Right lung (tissue), 5 donors: ENCODE results near the gene PACS1. TPM values are rescaled to one million over a fixed set of nuclear protein-coding genes. Genes with fewer than 3 reads are reported as not detected.

Experiments
- DNase-seq, 2 donors: peaks; one replicate each; pipeline ENCODE4 v3.0.0-alpha.2; 2013
- polyA plus RNA-seq, 5 donors: library from polyadenylated mRNA; unstranded; fragments of 120-200 nt; gene quantifications; one replicate each; pipeline versions ENCODE4 v1.2.1 to v1.2.3, GENCODE V29; 2013; ENCODE audit warnings: inconsistent platforms in 1 of 5, low replicate concordance in 1 of 5; ENCODE audit not compliant: insufficient read length in 5 of 5, insufficient read depth in 1 of 5

The PACS1 gene
- polyA plus RNA-seq, 5 donors, result 44.7 to 57.6 (median 49.0) TPM

DNA sequence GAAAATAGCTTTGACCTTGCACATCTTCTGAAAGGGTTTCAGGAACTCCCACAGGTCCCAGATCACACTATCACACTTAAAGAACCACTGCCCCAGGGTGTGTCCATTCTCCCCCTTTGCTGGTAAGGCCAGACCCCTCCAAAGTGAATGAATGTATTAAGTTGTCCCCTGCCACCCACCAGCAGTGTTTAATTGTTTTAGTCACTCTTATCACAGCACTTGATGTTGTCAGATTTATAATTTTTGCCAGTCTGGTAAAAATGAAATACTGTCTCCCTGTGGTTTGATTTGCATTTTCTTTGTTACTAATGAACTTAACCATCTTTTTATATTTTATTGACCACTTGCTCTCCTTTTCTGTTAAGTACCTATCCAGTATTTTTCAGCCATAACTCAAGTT, 108.8 kb downstream of the PACS1 start:
- DNase-seq, result no peak

DNA sequence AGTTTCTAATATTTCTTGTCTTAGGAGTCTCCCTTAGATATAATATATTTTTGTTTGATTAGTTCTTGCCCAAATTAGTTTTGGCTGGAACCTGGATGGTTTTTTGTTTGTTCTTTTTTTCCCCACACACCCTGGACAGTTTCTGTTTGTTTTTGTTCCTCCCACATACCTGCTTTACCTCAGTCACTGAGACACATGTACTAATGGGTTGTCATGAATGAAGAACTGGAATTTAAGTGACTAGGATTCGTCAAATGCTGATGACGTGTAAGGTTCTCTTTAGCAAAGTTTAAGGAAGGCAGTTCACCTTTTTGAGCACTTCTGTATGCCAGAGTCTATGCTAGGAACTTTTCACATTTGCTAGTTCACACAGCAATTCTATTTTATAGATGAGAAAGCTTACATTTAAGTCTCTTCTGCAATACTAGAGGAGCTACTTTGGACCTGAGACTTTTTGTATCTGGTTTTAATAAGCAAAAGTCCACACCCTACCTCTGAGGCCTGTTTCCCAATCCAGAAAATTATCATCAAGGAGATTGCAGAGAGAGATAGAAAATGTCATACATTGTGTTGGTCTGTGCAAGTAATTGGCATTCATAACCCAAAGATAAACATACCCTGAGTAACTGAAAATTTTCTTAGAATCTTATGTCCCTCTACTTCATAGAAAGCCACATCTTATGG, 111.7 kb downstream of the PACS1 start:
- no peak for DNase-seq

- no peak for DNase-seq
Observed at GRCh38 chr11:66183494-66184048, 113.5 kb downstream of the PACS1 start.

GRCh38 chr11:66184728-66185127, 114.7 kb downstream of the PACS1 start:
- no peak for DNase-seq

DNA sequence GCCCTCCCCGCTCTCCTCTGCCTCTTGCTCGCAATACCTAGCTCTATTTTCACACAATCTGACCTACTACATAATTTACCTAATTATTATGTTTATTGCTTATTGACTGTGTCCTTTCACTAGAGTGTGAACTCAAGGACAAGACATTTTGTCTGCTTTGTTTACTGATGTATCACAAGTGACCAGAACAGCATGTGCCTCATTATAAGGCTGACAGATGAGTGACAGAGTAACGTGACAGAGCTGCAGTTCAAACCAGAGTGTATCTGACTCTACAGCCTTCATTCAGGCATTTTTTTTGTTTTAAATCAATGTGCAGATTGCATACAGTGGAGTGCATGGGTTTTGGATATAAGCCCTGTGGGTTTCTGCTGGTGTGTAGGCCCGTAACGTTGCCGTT, 116.4 kb downstream of the PACS1 start:
- no peak for DNase-seq

GRCh38 chr11:66187453-66187852, 117.4 kb downstream of the PACS1 start:
- DNase-seq, result no peak

GRCh38 chr11:66188580-66188979, 118.5 kb downstream of the PACS1 start:
- no peak for DNase-seq

DNA sequence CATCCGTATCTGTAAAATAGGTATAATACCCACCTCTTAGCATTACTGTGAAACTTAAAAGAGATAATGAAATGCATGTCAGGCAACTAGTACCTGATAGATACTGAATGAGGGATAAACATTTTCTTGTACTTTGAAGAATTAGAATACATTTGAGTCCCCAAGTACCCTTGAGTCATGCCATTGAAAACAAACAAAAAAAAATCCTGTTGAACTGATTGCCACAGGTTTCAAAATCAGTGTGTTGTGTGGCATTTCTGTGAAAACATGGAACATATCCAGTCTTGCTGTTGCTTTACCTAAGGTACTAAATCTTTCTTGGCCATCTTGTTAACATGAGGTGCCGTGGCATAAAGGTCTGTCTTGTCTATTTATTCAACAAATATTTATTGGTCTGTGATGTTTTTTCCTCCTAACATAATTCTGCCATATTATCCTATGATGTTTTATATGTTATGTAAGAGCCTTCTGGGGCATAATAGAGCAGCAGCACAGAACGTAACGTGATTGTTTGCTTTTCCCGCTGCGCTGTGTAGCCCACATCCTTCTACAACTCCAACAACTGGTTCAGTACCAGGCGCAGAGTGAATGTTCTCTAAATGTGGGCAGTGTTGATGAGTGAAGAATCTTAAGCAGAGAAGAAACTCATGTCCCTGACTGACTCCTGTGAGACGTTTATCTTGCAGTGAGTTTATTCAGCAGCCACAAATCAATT, 119.1 kb downstream of the PACS1 start:
- DNase-seq, result no peak

DNA sequence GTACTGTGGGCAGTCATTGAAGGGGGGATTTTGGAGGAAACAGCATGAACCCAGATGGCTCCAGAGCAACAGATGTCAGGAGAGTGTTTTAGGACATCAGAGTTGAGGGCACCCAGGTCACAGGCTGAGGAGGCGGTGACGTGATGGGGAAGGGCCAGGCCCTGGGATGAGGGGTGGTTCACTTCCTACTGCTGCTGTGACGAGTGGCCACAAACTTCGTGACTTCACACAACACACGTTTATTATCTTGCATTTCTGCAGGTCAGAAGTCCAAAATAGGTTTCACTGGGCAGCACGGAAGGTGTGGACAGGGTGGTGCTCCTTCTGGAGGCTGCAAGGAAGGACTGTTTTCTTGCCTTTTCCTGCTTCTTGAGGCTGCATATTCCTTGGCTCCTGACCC, 120.7 kb downstream of the PACS1 start:
- DNase-seq, result no peak

GRCh38 chr11:66192181-66192863, 122.2 kb downstream of the PACS1 start:
- peak; percentile 8 to 10 for DNase-seq

GRCh38 chr11:66194391-66194790, 124.3 kb downstream of the PACS1 start:
- DNase-seq, result no peak

GRCh38 chr11:66195867-66196266, 125.8 kb downstream of the PACS1 start:
- no peak for DNase-seq

GRCh38 chr11:66203847-66204246, 133.8 kb downstream of the PACS1 start:
- DNase-seq, result no peak

DNA sequence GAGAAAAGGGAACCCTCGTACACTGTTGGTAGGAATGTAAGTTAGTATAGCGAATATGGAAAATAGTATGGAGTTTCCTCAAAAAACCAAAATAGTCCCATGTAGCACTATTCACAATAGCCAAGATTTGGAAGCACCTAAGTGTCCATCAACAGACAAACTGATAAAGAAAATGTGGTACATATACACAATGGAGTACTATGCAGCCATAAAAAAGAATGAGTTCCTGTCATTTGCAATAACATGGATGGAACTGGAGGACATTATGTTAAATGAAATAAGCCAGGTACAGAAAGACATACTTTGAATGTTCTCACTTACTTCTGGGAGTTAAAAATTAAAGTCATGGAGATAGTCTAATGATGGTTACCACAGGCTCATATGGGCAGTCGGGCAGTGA, 134.3 kb downstream of the PACS1 start:
- no peak for DNase-seq

- no peak for DNase-seq
Observed at GRCh38 chr11:66207816-66208215, 137.7 kb downstream of the PACS1 start.

GRCh38 chr11:66211100-66211499, 141.0 kb downstream of the PACS1 start:
- no peak for DNase-seq

- no peak for DNase-seq
Observed at GRCh38 chr11:66216911-66217310, 146.8 kb downstream of the PACS1 start.

DNA sequence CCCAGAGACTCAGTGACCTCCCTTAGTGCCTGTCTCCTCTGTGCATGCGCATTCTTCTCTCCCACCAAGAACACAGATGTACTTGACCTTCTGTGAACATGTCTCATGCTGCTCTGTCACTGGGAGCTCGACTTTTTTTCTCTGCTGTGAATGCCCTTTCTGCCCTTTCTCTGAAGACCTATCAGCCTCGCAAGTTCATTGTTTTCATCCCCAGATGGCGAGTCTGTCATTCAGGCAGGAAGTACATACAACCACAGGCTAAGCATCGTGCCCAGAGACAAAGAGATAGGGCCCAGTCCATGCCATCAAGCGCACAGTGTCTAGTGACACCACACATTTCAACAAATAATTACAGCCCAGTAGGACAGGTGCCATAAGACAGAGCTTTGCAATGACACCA, 148.0 kb downstream of the PACS1 start:
- DNase-seq, result no peak

GRCh38 chr11:66218846-66219620, 149.0 kb downstream of the PACS1 start:
- DNase-seq, result no peak

GRCh38 chr11:66219846-66220565, 149.9 kb downstream of the PACS1 start:
- no peak for DNase-seq

DNA sequence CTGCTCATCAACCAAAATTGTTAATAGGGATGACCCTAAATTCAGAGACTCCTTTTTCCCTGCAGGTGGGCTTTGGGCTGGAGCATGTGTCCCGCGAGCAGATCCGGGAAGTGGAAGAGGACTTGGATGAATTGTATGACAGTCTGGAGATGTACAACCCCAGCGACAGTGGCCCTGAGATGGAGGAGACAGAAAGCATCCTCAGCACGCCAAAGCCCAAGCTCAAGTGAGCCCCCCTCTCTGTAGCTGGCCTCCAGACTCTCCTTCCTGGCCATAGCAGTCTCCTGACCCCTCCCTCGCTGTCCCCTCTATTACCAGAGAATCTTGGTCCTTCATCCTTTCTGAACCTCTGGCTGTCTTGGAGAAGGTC, 150.5 kb downstream of the PACS1 start:
- DNase-seq, result no peak
